Measurements from ENCODE around the gene PRR30. TPM values are rescaled to one million over a fixed set of nuclear protein-coding genes. Genes with fewer than 3 reads are reported as not detected.

Gene PRR30
- total RNA-seq, 3 donors from 2014 or later, result not detected

- no peaks in the 10 kb centered on the region for H3K27me3 ChIP-seq
These were observed 35.4 kb upstream of the PRR30 start for GRCh38 chr2:27174638-27175037.

GRCh38 chr2:27171351-27171848, 32.2 kb upstream of the PRR30 start:
- H3K4me1 ChIP-seq, result peaks cover 0 to 3% of the 10 kb centered on the region in 2 donors
- intact Hi-C loops (cut with DNase I; ENCODE audit: low total_unique reads), result no loop called here
- H3K9me3 ChIP-seq, result no peaks in the 10 kb centered on the region
- H3K4me3 ChIP-seq, result no peak overlapping the region
- H3K27me3 ChIP-seq, result no peaks in the 10 kb centered on the region
- no peak for TF ChIP-seq CTCF (IDR thresholded peaks at IDR 0.05)
- no peak for TF ChIP-seq POLR2A (IDR thresholded peaks at IDR 0.05)
- no peak for TF ChIP-seq POLR2AphosphoS5 (IDR thresholded peaks at IDR 0.05)
- no peak for DNase-seq (ENCODE audit: low spot score in 2 of 2)
- no peak overlapping the region for H3K27ac ChIP-seq
- no peaks in the 10 kb centered on the region for H3K36me3 ChIP-seq

More at GRCh38 chr2:27174638-27175037, 35.4 kb upstream of the PRR30 start:
- no peaks in the 10 kb centered on the region for H3K9me3 ChIP-seq
- H3K27ac ChIP-seq, result peak overlapping the region in 1 of 2 donors; percentile 69
- no peak overlapping the region for H3K4me3 ChIP-seq
- no peaks in the 10 kb centered on the region for H3K36me3 ChIP-seq
- peaks cover 0 to 3% of the 10 kb centered on the region in 2 donors for H3K4me1 ChIP-seq
- TF ChIP-seq POLR2AphosphoS5 (IDR thresholded peaks at IDR 0.05), result no peak
- DNase-seq (ENCODE audit: low spot score in 2 of 2), result no peak
- intact Hi-C loops (cut with DNase I; ENCODE audit: low total_unique reads), result loop anchor here (5.0 kb wide), 1 partner anchor 43 kb away; the partner anchor contains the start of gene CAD

GRCh38 chr2:27170581-27171337, 31.5 kb upstream of the PRR30 start:
- Histone ChIP-seq H3K36me3 (no peaks in the 10 kb centered on the region), H3K4me3 (no peak overlapping the region), H3K4me1 (peaks cover 0 to 3% of the 10 kb centered on the region in 2 donors), H3K27me3 (no peaks in the 10 kb centered on the region), H3K27ac (no peak overlapping the region), H3K9me3 (no peaks in the 10 kb centered on the region)
- intact Hi-C loops (cut with DNase I; ENCODE audit: low total_unique reads), result no loop called here
- no peak for DNase-seq (ENCODE audit: low spot score in 2 of 2)
- TF ChIP-seq POLR2A (IDR thresholded peaks at IDR 0.05) (no peak), CTCF (IDR thresholded peaks at IDR 0.05) (no peak), POLR2AphosphoS5 (IDR thresholded peaks at IDR 0.05) (no peak)

GRCh38 chr2:27164960-27165763, 26.0 kb upstream of the PRR30 start:
- no peaks in the 10 kb centered on the region for H3K4me1 ChIP-seq
- no peaks in the 10 kb centered on the region for H3K9me3 ChIP-seq
- no peaks in the 10 kb centered on the region for H3K27me3 ChIP-seq
- no peaks in the 10 kb centered on the region for H3K36me3 ChIP-seq
- no peak overlapping the region for H3K27ac ChIP-seq
- TF ChIP-seq CTCF (IDR thresholded peaks at IDR 0.05) (no peak), POLR2AphosphoS5 (IDR thresholded peaks at IDR 0.05) (no peak), POLR2A (IDR thresholded peaks at IDR 0.05) (no peak)
- DNase-seq (ENCODE audit: low spot score in 2 of 2), result no peak
- no peak overlapping the region for H3K4me3 ChIP-seq
- intact Hi-C loops (cut with DNase I; ENCODE audit: low total_unique reads), result no loop called here

GRCh38 chr2:27162151-27163121, 23.2 kb upstream of the PRR30 start:
- Histone ChIP-seq H3K27ac (no peak overlapping the region), H3K4me3 (no peak overlapping the region), H3K9me3 (no peaks in the 10 kb centered on the region), H3K27me3 (no peaks in the 10 kb centered on the region), H3K4me1 (no peaks in the 10 kb centered on the region), H3K36me3 (no peaks in the 10 kb centered on the region)
- intact Hi-C loops (cut with DNase I; ENCODE audit: low total_unique reads), result no loop called here
- TF ChIP-seq CTCF (IDR thresholded peaks at IDR 0.05) (no peak), POLR2A (IDR thresholded peaks at IDR 0.05) (no peak), POLR2AphosphoS5 (IDR thresholded peaks at IDR 0.05) (no peak)
- no peak for DNase-seq (ENCODE audit: low spot score in 2 of 2)
